ENCODE measurements around the gene ABCB9.

Gene ABCB9

GRCh38 chr12:122891661-122892525 is 74.4 kb downstream of the ABCB9 start:
- TF ChIP-seq CTCF (IDR thresholded peaks at IDR 0.05), result no peak
- Histone ChIP-seq H3K4me3 (peak overlapping the region; percentile 52), H3K27ac (peak overlapping the region; percentile 63 to 73)
- DNase-seq (ENCODE audit: low spot score), result no peak

DNA sequence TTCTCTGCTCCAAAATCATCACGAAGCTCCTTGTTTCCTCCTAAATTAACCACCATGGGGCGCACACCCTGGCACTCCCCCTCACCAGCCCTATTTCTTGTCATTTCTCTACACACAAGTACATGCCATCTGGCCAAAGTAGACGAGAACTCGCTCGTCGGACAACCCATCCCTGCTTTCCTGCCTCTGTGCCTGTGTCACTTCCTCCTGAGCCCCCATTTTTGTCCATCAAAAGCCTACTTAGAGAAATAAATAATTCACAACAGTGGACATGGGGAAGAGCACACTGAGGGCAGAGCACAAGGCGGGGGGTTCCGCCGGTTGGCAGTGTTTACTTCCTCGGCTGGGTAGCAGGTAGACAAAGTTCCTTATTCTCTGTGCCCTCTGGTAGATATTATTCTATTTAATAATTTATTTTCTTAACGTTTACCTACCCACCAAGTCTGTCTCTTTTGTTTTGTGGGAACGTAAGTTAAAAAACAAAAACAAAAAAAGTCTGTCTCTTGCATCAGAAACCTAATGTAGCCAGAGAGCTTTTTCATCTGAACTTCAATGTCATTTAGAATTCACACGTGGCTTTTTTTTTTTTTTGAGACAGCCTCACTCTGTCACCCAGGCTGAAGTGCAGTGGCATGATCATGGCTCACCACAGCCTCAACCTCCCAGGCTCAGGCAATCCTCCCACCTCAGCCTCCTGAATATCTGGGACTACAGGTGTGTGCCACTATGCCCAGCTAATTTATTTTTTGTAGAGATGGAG is 76.3 kb downstream of the ABCB9 start:
- H3K27ac ChIP-seq, result no peak overlapping the region
- H3K4me3 ChIP-seq, result no peak overlapping the region
- DNase-seq (ENCODE audit: low spot score), result no peak
- TF ChIP-seq CTCF (IDR thresholded peaks at IDR 0.05), result no peak

GRCh38 chr12:122888232-122888752 is 78.0 kb downstream of the ABCB9 start:
- no peak for TF ChIP-seq CTCF (IDR thresholded peaks at IDR 0.05)
- no peak for DNase-seq (ENCODE audit: low spot score)
- H3K4me3 ChIP-seq, result peak overlapping the region; percentile 55
- H3K27ac ChIP-seq, result peak overlapping the region; percentile 50 to 70

GRCh38 chr12:122887819-122888212 is 78.4 kb downstream of the ABCB9 start:
- DNase-seq (ENCODE audit: low spot score), result no peak
- Histone ChIP-seq H3K4me3 (peak overlapping the region; percentile 55), H3K27ac (peak overlapping the region; percentile 50 to 70)
- no peak for TF ChIP-seq CTCF (IDR thresholded peaks at IDR 0.05)

GRCh38 chr12:122886851-122887818 is 79.1 kb downstream of the ABCB9 start:
- Histone ChIP-seq H3K4me3 (no peak overlapping the region), H3K27ac (peak overlapping the region in 1 of 2 donors; percentile 70)
- DNase-seq (ENCODE audit: low spot score), result no peak
- no peak for TF ChIP-seq CTCF (IDR thresholded peaks at IDR 0.05)

DNA sequence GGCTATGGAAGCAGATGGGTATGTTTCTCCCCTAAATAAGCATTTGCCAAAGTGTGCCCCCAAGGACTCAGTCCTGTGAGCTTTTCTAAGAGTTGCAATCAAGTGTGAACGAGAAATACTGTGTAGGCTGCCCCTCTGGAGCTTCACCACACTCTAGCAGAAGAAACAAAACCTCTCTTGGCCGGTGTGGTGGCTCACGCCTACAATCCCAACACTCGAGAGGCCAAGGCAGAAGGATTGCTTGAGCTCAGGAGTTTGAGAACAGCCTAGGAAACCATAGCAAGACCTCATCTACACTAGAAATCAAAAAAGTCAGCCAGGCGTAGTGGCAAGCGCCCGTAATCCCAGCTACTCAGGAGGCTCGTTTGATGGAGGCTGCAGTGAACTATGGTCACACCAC is 80.1 kb downstream of the ABCB9 start:
- DNase-seq (ENCODE audit: low spot score), result no peak
- H3K27ac ChIP-seq, result no peak overlapping the region
- TF ChIP-seq CTCF (IDR thresholded peaks at IDR 0.05), result no peak
- H3K4me3 ChIP-seq, result no peak overlapping the region

Measured in coronary artery (tissue), 2 donors.